A172 (cell line): ENCODE data around the gene COL6A3. TPM values are rescaled to one million over a fixed set of nuclear protein-coding genes. Genes with fewer than 3 reads are reported as not detected.

Experiments
- DNase-seq: peaks from one replicate; pipeline ENCODE4 v3.0.0-alpha.2; 2015; ENCODE audit warnings: low spot score
- total RNA-seq: library from RNA; depleted of rRNA; stranded (reverse); fragments of >200 nt; shearing (Covaris generic); gene quantifications from 2 replicates; pipeline ENCODE4 v1.2.3, GENCODE V29; 2014

Gene COL6A3
- total RNA-seq, 1 experiment from 2014 or later: 4.8 TPM

DNA sequence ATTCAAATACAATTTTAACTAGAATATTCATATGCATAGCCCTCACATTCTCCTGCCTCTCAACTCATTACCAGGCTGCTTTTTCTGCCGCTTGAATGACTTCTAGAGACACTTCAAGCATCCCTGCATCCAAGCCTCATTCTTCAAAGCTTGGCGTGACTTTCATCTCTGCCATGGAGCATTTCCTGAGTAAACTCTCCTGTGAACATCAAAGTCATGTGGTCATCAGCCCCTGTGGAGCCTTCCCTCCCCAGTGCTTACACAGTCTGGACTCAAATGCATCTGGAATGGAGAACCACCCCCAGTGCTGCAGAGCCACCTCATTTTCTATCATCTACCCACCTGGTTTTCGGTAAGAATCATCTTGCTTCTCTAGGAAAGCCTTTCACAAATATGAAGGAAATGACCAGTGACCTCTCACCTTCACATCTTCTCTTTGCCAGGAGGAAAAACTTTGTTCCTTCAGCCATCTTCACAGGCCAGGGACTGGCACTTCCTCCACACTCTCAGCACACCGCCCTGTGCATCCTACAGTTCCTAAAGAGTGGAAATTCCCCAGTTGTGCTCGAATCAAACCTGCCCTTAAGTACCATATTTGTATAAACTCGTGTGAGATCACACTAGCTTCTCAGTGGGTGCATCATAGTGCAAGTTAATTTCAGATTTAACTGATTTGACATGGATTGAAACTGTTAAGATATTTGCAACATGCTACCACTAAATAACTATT, 116.4 kb downstream of the COL6A3 start:
- no peak for DNase-seq

DNA sequence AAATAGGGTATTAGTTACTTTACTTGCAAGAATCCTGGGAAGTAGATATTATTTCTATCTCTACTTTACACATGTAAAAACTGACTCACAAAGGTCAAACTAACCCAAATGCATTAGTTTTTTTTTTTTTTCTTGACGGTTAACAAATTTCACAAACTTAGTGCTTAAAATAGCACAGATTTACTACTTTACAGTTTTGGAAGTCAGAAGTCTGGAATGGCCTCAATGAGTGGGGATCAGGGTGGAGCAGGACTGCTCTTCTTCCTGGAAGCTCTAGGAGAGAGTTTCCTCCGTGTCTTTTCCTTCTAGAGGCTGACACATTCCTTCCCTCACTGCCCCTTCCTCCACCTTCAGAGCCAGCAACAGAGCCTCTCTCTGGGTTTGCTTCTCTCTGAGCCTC, 117.2 kb downstream of the COL6A3 start:
- no peak for DNase-seq

DNA sequence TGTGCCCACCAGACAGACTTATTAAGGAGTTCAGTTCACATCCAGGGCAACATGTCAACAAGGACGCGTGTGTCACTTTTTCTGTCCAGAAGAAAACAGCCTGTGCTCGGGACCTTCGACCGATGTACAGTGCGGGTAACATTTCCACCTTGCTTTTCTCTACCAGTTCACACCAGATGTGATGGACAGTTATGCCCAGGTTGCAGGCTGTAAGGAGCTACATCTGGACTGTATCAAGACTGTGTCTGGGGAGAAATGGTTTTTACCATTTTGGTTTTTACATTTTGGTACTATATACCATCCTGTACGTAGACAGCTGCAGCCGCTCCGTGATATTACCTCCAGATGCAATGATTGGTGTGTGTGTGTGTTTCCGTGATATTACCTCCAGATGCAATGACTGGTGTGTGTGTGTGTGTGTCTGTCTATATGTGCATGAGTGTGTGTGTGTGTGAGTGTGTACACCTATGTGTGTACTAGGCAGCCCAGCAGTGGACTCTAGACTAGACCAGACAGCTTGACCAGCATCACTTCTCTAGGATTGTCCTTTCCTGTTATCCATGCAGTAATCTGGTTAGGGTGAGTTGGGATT, 118.0 kb downstream of the COL6A3 start:
- DNase-seq: no peak

DNA sequence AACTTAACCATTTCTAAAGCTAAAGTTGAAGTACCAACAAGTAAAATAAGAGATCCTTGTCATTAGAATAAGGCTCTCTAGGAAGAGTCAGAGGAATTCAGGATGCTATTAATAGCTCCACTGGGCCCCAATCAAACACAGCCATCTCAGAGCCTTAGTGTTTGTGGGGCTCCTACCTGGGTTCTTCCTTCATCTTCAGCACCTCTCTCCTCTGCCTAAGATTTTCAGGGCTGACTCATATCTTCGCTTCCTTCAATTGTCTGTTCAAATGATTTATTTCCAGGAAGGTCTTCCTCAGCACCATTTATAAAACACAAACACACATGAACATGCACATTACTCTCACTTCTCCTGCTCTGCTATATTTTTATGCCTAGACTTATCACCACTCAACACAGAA, 119.5 kb downstream of the COL6A3 start:
- no peak for DNase-seq

DNA sequence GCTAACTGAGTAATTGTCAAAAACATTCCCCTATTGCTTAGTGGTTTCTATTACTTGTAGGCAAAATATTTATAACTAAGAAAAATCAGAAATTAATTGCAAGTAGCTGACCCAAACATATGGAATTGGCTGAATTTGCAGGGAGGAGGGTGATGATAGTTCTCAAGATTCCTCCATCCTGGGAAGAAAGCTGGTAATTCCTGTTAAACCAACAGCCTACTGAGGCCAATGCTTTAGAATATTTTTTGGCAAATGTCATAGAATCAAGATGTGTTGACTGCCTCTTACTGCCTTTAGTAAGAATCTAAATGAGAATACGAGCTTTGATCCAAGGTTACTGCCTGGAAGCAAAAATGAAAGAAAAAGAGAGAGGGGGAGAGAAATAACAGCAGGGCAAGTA, 120.0 kb downstream of the COL6A3 start:
- DNase-seq: no peak

DNA sequence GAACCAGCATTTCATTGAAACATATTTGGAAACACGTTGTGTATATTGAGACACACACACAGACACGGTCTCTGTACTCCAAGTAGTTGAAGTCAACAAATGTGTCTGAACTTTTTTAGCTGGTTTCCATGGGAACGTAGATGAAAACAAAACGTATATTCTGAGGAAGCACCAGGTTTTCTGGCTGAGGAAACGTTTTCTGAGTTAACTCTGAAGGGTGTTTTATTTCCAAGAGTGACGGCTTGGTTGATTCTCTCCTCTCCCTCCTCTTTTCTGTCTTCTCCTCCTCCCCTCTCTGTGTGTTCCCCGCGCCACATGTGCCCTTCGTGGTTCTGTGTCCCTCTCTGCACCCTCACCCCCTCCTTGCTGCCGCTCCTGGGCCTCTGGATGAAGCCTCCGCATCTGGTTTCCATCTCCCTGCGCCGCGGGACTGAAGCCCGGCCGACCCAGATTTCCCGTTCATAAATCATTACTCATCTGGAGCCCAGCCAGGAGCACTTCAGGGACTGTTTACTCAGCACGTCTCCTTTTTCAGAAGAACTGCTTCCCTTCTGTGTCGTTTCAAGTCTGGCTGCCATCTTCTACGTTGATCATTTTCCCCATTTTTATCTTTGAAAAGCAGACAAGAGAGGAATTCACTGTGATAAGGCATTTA, 122.7 kb downstream of the COL6A3 start:
- DNase-seq: peak; percentile 89

DNA sequence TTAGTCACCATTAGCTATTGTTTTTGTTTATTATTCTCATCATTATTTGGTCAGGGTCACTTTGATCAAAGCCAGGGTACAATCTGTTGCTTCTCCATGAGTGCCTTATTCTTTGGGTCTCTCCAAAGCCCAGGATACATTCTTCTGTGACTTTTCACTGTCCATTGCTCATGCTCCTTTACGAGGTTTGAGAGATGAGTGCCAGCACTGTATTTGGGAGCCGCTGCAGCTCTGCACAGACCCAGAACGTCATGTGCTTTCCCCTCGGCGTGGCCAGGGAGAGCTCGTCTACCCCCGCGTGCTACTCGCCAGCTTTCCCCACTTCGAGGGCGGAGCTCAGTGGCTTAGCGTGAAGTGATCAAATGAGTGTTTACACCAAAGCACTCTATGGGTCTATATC, 123.7 kb downstream of the COL6A3 start:
- DNase-seq: no peak

DNA sequence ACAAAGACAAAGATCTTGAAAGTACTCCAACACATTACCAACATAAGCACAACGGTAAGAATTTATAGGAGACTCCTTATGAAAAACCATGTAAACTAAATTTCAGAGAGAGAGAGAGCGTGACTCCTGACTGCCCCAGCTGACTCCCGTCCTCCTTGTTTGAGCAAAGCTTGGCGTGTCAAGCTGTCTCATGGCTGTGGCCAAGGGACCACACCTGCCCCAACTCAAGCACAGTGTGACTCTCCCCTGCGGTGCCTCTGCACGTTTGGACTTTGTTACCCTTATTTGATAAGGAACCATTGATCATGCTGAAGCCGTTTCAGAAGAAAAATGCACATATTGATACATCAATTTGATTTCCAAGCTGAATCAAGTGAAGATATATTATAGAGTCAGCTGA, 124.8 kb downstream of the COL6A3 start:
- no peak for DNase-seq

DNA sequence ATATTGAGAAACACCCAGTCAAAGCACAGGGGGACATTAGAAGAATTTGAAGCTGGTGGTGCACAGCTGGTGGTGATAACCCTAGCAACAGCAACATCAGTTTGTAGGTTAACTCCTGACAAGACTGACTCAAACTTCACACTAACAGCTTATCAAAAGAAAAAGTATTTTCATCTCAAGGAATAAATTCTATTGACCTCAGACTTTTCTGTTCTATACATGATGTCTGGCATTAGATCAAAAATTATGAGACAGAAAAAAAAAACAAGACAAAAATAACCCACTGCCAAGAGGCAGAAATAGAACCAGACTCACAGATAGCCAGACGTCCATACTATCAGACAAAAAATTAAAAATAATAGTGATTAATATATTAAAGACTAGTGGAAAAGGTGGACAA, 126.1 kb downstream of the COL6A3 start:
- DNase-seq: no peak

DNA sequence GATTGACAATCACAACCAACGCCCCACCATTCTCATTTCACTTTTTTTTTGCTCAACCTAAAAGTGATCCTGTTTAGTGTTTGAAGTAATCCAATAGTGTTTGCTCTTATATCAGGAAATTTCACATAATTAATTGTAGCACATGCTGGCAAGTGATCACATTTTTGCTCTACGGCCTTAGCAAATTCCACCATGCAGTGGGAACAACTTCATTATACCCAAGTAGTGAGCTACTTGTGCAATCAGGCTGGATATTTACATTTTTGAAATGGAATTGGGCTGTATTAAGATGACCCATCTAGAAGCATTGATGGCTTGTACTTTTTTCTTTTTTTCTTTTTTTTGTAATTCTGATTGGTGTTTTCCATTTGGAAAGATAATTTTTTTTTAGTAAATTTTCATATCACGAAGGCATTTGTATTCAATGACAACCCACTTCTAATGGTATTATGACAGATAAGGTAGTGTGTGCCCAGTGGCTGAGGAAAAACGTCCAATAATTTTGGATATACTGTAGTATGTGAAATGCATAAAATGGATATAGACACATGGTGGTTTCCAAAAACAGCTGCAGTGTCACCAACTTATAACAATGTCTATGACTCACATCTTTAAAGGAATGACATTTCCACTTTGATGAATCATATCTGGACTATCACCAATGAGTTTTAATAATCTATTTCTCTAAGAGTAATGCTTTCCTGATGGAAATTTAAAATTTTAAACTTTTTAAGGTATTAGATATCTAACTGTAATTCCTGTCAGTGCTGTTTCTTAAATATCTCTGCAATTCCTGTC, 130.6 kb downstream of the COL6A3 start:
- peak; percentile 57 for DNase-seq

DNA sequence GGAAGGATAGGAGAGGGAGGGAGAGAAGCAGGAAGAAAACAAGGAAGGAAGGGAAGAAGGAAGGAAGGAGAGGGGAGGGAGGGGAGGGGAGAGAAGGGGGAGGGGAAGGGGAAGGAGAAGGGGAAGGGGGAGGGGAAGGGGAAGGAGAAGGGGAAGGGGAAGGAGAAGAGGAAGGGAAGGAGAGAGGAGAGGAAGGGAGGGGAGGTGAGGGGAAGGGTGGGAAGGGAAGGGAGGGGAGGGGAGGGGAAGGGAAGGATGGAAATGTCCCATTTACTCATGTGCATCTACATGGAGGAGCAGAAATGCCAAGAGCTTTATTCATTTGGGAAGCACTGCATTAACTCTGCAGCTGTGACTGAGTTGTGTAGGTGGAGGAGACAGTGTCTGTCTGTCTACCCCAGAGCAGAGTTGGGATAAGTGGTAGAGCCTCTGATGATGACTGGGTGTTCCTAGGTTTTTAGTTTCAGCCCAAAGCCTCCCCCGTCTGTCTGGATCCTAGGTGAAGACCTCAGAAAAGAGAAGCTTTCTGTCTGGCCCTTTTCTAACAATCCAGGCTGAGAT, 131.3 kb downstream of the COL6A3 start:
- DNase-seq: no peak

DNA sequence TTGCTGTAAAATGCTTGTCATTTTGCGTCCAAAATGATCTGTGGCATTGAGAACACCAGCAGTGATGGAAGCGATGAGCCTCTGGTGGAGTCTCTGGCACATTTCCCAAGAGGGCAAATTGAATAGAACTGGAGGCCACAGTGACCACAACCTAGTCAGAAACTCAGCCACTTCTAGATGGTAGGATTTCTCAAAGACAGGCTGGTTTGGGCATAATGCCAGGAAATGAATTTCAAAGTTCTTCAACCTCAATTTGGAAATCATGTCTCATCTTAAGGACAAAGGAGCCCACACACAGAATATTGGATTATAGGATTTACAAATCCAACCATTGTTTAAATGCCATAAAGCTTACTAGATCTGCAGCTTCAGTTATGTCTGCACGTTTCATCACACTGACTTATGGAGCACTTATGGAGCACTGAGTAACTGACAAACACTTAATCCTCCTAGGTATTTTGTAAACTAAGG, 132.1 kb downstream of the COL6A3 start:
- DNase-seq: peak; percentile 72

DNA sequence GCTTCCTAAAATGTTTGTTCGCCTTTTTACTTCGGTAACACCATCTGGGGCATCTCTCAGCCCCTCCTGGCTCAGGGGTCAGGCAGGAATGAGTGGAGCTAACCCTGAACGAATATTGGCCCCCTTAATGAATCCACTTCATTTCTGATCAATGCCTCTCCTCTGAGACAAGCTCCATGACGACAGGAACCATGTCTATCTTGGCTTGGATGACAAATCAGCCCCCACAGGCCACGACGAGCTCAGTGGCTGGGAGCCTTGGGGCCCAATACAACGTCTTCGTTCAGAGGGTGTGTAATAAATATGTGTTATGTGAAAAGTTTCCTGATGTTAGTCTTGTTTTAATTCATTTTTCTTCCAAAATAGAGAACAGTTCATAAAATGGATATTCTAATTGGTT, 133.0 kb downstream of the COL6A3 start:
- no peak for DNase-seq

DNA sequence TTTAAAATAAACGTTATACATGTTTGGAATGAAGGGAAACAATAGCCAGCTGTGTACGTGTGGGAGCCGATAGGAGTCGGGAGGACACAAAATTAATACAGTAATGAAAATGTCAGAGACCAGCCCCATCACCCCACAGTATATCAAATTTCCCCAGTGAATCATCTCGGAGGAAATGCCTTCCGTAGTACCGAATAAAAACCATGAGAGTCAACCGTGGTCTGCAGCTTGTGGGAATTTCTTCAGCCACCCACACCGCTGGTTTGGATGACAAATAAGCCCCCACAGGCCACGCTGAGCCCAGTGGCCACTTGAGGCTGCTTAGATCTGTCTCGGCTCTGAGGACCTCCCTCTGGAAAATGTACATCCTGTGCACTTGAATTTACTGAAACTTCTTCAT, 133.7 kb downstream of the COL6A3 start:
- peak; percentile 90 for DNase-seq

DNA sequence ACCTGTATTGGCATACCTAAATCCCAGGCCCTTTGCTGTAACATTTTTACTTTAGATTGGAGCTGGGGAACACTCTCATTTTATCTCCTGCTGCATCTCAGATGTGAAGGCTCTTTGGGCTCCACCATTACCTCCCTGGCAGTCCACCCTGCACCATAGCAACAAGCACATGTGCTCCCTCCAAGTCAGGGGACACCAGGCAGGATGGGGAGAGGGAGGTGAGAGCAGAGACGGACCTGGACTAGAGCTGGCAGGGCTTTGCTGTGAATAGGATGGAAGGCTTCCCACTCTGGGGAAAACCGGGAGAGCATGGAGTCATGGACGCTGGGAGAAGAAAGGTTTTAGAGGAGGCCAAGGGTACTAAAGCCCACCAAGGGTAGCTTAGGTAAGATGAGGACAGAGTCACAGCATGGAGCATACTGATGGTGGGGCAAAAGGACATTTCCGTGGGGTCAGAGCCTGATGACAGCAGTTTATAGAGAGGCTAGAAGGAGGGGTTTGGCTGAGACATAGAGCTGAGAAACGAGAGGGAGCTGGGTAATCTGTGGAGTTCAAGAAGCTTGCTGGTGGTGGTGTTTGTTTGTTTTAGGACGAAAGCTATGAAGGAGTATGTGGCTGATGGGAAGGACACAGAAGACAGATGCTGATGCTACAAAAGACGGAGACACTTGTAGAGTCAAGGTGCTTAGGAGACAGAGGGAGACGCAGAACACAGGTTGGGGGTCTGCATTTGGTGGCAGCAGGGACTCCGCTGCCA, 134.8 kb downstream of the COL6A3 start:
- no peak for DNase-seq

DNA sequence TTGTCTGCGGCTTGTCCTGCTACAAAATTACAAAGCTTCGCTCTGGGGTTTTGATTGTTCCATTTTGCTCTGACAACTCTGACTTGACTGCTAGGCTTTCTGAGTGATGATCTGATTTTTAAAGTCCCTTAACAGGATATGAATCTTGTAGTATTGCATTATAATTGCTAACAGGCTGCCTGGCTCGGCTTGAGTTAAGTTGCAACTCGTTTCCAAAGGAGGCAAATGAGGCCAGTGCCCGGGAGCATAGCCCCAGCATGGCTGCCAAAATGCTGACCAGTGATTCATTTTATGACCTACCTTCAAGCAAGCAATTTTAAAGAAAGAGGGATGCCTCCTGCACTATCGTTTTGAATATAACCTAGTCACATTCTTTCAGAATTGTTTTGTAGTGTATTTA, 135.4 kb downstream of the COL6A3 start:
- DNase-seq: no peak

DNA sequence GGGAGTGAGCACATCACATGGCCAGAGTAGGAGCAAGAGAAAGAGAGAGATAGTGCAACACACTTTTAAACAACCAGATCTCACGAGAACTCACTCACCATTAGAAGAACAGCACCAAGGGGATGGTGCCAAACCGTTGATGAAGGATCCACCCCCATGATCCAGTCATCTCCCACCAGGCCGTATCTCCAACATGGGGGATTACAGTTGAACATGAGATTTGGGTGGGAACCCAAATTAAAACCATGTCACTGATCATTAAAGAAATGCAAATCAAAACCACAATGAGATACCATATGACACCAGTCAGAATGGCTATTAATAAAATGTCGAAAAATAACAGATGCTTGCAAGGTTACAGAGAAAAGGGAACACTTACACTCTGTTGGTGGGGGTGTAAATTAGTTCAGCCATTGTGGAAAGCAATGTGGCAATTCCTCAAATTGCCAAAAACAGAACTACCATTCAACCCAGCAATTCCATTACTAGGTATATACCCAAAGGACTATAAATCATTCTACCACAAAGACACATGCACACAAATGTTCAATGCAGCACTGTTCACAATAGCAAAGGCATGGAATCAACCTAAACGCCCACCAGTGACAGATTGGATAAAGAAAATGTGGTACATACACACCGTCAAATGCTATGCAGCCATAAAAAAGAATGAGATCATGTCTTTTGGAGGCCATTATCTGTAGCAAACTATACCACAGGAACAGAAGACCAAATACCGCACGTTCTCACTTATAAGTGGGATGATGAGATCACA, 137.1 kb downstream of the COL6A3 start:
- DNase-seq: no peak
